Thyroid gland (tissue), 4 donors: ENCODE data around the gene ETV5. TPM values are rescaled to one million over a fixed set of nuclear protein-coding genes. Genes with fewer than 3 reads are reported as not detected.

Experiments
- DNase-seq, 2 donors: peaks; one replicate each; pipeline ENCODE4 v3.0.0-alpha.2; 2019
- H3K27ac ChIP-seq, 3 donors: fragments of 200-600 bp; sonication (generic); 1 replicate in 2 of 3; 2 replicates in 1 of 3; pipeline ENCODE4 v1.5.1; 2016 to 2019; ENCODE audit warnings: mild to moderate bottlenecking in 1 of 3, moderate library complexity in 1 of 3
- H3K27me3 ChIP-seq: fragments of 200-600 bp; sonication (generic); one replicate; pipeline ENCODE4 v1.5.1; 2019
- H3K36me3 ChIP-seq, 2 donors: fragments of 200-600 bp; sonication (generic); one replicate each; pipeline ENCODE4 v1.5.1; 2016 to 2019
- H3K4me1 ChIP-seq, 2 donors: fragments of 200-600 bp; sonication (generic); one replicate each; pipeline ENCODE4 v1.5.1; 2017 to 2019
- H3K4me3 ChIP-seq, 3 donors: fragments of 200-600 bp; sonication (generic); replicated peaks in 1 of 3; 1 replicate in 2 of 3; 2 replicates in 1 of 3; pipeline ENCODE4 v1.5.1; 2016; ENCODE audit warnings: mild to moderate bottlenecking in 1 of 3
- H3K9me3 ChIP-seq: fragments of 200-600 bp; sonication (generic); one replicate; pipeline ENCODE4 v1.5.1; 2017
- CTCF ChIP-seq, 6 experiments: fragments of 200-600 bp in 3 of 6; fragments of 450-650 bp in 3 of 6; sonication (generic) in 3 of 6; IDR thresholded peaks; one replicate each; pipeline ENCODE4 v1.5.1; 2016 to 2019; ENCODE audit warnings: antibody characterized with exemption in 6 of 6, mild to moderate bottlenecking in 2 of 6, inconsistent platforms in 1 of 6, moderate library complexity in 1 of 6
- POLR2A ChIP-seq, 2 donors: fragments of 450-650 bp; IDR thresholded peaks; one replicate each; pipeline ENCODE4 v1.6.1; 2017; ENCODE audit warnings: antibody characterized with exemption in 2 of 2, mild to moderate bottlenecking in 2 of 2, moderate library complexity in 1 of 2
- WGBS, 2 donors: methylation state at CpG; one replicate each; pipeline ENCODE4 v1.1.5; 2017; 5-methylcytosine and 5-hydroxymethylcytosine counted together
- intact Hi-C: fragments of 100-400 bp; cut with DNase I; formaldehyde crosslinking; loops from one replicate; pipeline ENCODE4 v1.15.1; 2023
- total RNA-seq, 4 donors: library from RNA; depleted of rRNA; stranded (reverse); fragments of >200 nt; gene quantifications; one replicate each; pipeline ENCODE4 v1.2.3, GENCODE V29; 2016

The ETV5 gene
- total RNA-seq, 4 donors from 2014 or later: 17.9 to 51.5 (median 28.9) TPM

- intact Hi-C loops: no loop called here
- H3K36me3 ChIP-seq: no peaks in the 10 kb centered on the region
- TF ChIP-seq CTCF (IDR thresholded peaks at IDR 0.05) (no peak), POLR2A (IDR thresholded peaks at IDR 0.05) (no peak)
- H3K4me1 ChIP-seq: no peaks in the 10 kb centered on the region
- WGBS, 2 donors: 86% methylated on average over 5 of the region's 5 CpGs
- H3K27ac ChIP-seq: no peak overlapping the region
- no peak overlapping the region for H3K4me3 ChIP-seq
- DNase-seq: no peak
- H3K9me3 ChIP-seq: no peaks in the 10 kb centered on the region
- H3K27me3 ChIP-seq: no peaks in the 10 kb centered on the region
These were observed 25.1 kb upstream of the ETV5 start for GRCh38 chr3:186133980-186134379.

- no peaks in the 10 kb centered on the region for H3K4me1 ChIP-seq
- H3K4me3 ChIP-seq: no peak overlapping the region
- no peaks in the 10 kb centered on the region for H3K9me3 ChIP-seq
- no peaks in the 10 kb centered on the region for H3K36me3 ChIP-seq
- intact Hi-C loops: no loop called here
- 92 to 100% methylated on average over 1 to 2 of the region's 2 CpGs for WGBS, 2 donors
- DNase-seq: no peak
- TF ChIP-seq CTCF (IDR thresholded peaks at IDR 0.05) (no peak), POLR2A (IDR thresholded peaks at IDR 0.05) (no peak)
- H3K27ac ChIP-seq: no peak overlapping the region
- H3K27me3 ChIP-seq: no peaks in the 10 kb centered on the region
These were observed 23.6 kb upstream of the ETV5 start for GRCh38 chr3:186132487-186132886.

GRCh38 chr3:186129206-186129605, 20.3 kb upstream of the ETV5 start:
- DNase-seq: no peak
- Histone ChIP-seq H3K27ac (no peak overlapping the region), H3K27me3 (no peaks in the 10 kb centered on the region), H3K36me3 (no peaks in the 10 kb centered on the region), H3K4me1 (peaks cover 3 to 8% of the 10 kb centered on the region in 2 donors), H3K9me3 (no peaks in the 10 kb centered on the region), H3K4me3 (no peak overlapping the region)
- intact Hi-C loops: no loop called here
- TF ChIP-seq POLR2A (IDR thresholded peaks at IDR 0.05) (no peak), CTCF (IDR thresholded peaks at IDR 0.05) (no peak)
- WGBS, 2 donors: 56 to 72% methylated on average over 4 of the region's 4 CpGs

- Histone ChIP-seq H3K9me3 (no peaks in the 10 kb centered on the region), H3K27ac (no peak overlapping the region), H3K4me3 (no peak overlapping the region), H3K4me1 (peaks cover 12% of the 10 kb centered on the region in 2 donors), H3K27me3 (no peaks in the 10 kb centered on the region), H3K36me3 (no peaks in the 10 kb centered on the region)
- DNase-seq: no peak
- TF ChIP-seq CTCF (IDR thresholded peaks at IDR 0.05) (no peak), POLR2A (IDR thresholded peaks at IDR 0.05) (no peak)
- 69 to 78% methylated on average over 8 of the region's 8 CpGs for WGBS, 2 donors
- intact Hi-C loops: no loop called here
These were observed 19.3 kb upstream of the ETV5 start for GRCh38 chr3:186128158-186128557.

DNA sequence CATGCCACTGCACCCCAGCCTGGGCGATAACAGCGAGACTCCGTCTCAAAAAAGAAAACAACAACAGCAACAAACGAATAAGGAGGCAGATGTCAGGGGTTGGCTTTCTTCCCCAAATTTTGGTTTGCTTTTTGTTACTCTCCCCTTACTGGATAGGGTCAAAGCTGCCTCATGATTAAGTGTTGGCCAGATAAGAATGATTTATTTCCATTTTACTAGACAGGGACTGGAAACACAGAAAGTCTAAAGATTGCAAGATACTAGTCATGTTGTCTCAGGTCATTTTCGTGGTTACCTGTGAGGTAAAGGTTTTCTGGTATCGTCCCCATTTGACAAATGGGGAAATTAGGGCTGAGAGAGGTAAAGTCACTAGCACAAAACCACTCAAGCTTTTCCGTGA, 18.6 kb upstream of the ETV5 start:
- intact Hi-C loops: no loop called here
- DNase-seq: no peak
- TF ChIP-seq CTCF (IDR thresholded peaks at IDR 0.05): no peak
- no peak for TF ChIP-seq POLR2A (IDR thresholded peaks at IDR 0.05)
- Histone ChIP-seq H3K4me1 (peaks cover 12% of the 10 kb centered on the region in 2 donors), H3K27ac (no peak overlapping the region), H3K4me3 (no peak overlapping the region), H3K9me3 (no peaks in the 10 kb centered on the region), H3K27me3 (no peaks in the 10 kb centered on the region), H3K36me3 (no peaks in the 10 kb centered on the region)
- WGBS, 2 donors: 92 to 94% methylated on average over 7 of the region's 7 CpGs
